ENCODE results near the gene ANKFN1.

Gene ANKFN1

GRCh38 chr17:56481659-56482058, 328.4 kb downstream of the ANKFN1 start:
- H3K27ac ChIP-seq (ENCODE audit: low read depth, low read length) = no peak overlapping the region
- no peaks in the 10 kb centered on the region for H3K27me3 ChIP-seq (ENCODE audit: control insufficient read depth in 1 of 2, insufficient read depth in 2 of 2, low read length in 2 of 2)
- no peaks in the 10 kb centered on the region for H3K4me1 ChIP-seq (ENCODE audit: control insufficient read depth in 1 of 2, insufficient read depth in 2 of 2, low read length in 2 of 2)
- no peaks in the 10 kb centered on the region for H3K9me3 ChIP-seq (ENCODE audit: control insufficient read depth in 1 of 2, low read length in 2 of 2)
- no peak overlapping the region for H3K4me3 ChIP-seq (ENCODE audit: low read depth in 1 of 2, low read length in 2 of 2)
- no peak overlapping the region for H3K9ac ChIP-seq (ENCODE audit: low read depth in 1 of 2, low read length in 2 of 2)
- no peaks in the 10 kb centered on the region for H3K36me3 ChIP-seq (ENCODE audit: control insufficient read depth in 1 of 2, insufficient read depth in 2 of 2, low read length in 2 of 2)

- H3K27me3 ChIP-seq (ENCODE audit: control insufficient read depth in 1 of 2, insufficient read depth in 2 of 2, low read length in 2 of 2) = no peaks in the 10 kb centered on the region
- no peaks in the 10 kb centered on the region for H3K9me3 ChIP-seq (ENCODE audit: control insufficient read depth in 1 of 2, low read length in 2 of 2)
- H3K27ac ChIP-seq (ENCODE audit: low read depth, low read length) = no peak overlapping the region
- H3K4me1 ChIP-seq (ENCODE audit: control insufficient read depth in 1 of 2, insufficient read depth in 2 of 2, low read length in 2 of 2) = no peaks in the 10 kb centered on the region
- no peaks in the 10 kb centered on the region for H3K36me3 ChIP-seq (ENCODE audit: control insufficient read depth in 1 of 2, insufficient read depth in 2 of 2, low read length in 2 of 2)
- H3K4me3 ChIP-seq (ENCODE audit: low read depth in 1 of 2, low read length in 2 of 2) = no peak overlapping the region
- H3K9ac ChIP-seq (ENCODE audit: low read depth in 1 of 2, low read length in 2 of 2) = no peak overlapping the region
These were observed 329.0 kb downstream of the ANKFN1 start for GRCh38 chr17:56482229-56482628.

DNA sequence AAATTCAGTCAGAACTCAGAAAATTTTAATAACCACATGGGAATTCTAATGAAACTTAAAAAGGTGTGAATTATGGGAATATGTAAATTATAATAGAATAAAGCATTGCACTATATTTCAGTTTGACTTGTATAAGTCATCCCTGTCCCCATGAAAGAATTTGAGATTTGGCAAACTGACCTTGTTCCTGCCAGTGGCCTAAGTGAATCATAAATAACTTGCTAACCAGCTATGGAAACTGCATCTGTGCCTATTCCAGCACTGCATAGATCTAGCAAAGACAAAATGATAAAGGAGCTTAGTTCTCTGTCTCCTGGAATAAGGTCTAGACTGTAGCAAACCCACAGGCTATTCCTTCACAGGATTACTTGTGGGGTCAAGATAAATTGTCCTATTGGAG, 333.5 kb downstream of the ANKFN1 start:
- H3K9me3 ChIP-seq (ENCODE audit: control insufficient read depth in 1 of 2, low read length in 2 of 2) = no peaks in the 10 kb centered on the region
- no peak overlapping the region for H3K9ac ChIP-seq (ENCODE audit: low read depth in 1 of 2, low read length in 2 of 2)
- H3K27ac ChIP-seq (ENCODE audit: low read depth, low read length) = no peak overlapping the region
- no peaks in the 10 kb centered on the region for H3K4me1 ChIP-seq (ENCODE audit: control insufficient read depth in 1 of 2, insufficient read depth in 2 of 2, low read length in 2 of 2)
- H3K27me3 ChIP-seq (ENCODE audit: control insufficient read depth in 1 of 2, insufficient read depth in 2 of 2, low read length in 2 of 2) = no peaks in the 10 kb centered on the region
- H3K36me3 ChIP-seq (ENCODE audit: control insufficient read depth in 1 of 2, insufficient read depth in 2 of 2, low read length in 2 of 2) = no peaks in the 10 kb centered on the region
- H3K4me3 ChIP-seq (ENCODE audit: low read depth in 1 of 2, low read length in 2 of 2) = no peak overlapping the region

DNA sequence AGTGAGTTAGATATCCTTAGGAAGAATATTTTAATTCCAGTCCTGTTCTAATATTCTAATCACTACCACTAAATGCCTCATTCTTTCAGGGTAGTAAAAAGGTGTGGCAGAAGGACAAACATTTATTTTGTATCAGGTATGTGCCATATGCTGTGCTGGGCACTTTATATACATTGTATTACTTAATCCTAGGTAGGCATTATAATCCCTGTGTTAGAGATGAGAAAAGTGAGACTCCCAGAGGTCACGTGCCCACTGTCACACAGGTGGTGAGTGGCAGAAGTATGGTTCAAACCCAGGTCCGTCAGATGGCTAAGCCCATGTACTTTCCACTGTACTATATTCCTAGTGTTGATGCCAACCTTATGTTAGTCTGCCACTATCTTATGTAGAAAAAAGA, 335.5 kb downstream of the ANKFN1 start:
- H3K9ac ChIP-seq (ENCODE audit: low read depth in 1 of 2, low read length in 2 of 2) = no peak overlapping the region
- H3K27ac ChIP-seq (ENCODE audit: low read depth, low read length) = no peak overlapping the region
- H3K36me3 ChIP-seq (ENCODE audit: control insufficient read depth in 1 of 2, insufficient read depth in 2 of 2, low read length in 2 of 2) = no peaks in the 10 kb centered on the region
- H3K9me3 ChIP-seq (ENCODE audit: control insufficient read depth in 1 of 2, low read length in 2 of 2) = no peaks in the 10 kb centered on the region
- no peaks in the 10 kb centered on the region for H3K4me1 ChIP-seq (ENCODE audit: control insufficient read depth in 1 of 2, insufficient read depth in 2 of 2, low read length in 2 of 2)
- no peak overlapping the region for H3K4me3 ChIP-seq (ENCODE audit: low read depth in 1 of 2, low read length in 2 of 2)
- H3K27me3 ChIP-seq (ENCODE audit: control insufficient read depth in 1 of 2, insufficient read depth in 2 of 2, low read length in 2 of 2) = no peaks in the 10 kb centered on the region

DNA sequence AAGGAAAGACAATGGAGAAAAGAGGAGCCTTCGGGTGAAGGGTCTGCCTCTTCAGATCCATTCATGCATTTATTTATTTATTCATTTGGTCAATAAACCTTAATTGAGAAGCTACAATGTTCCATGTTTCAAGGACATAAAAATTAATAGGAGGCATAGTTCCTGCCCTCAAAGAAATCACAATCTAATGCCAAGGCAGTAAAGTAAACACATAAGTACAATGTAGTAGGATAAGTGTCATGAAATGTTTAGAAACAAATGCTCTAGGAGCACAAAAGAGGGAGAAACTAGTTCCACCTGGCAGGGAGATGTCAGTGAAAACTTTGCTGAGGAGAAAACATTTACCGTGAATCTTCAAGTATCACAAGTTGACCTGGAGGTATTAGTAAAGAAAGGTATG, 336.7 kb downstream of the ANKFN1 start:
- Histone ChIP-seq H3K27ac (ENCODE audit: low read depth, low read length) (no peak overlapping the region), H3K4me3 (ENCODE audit: low read depth in 1 of 2, low read length in 2 of 2) (no peak overlapping the region), H3K9ac (ENCODE audit: low read depth in 1 of 2, low read length in 2 of 2) (no peak overlapping the region), H3K9me3 (ENCODE audit: control insufficient read depth in 1 of 2, low read length in 2 of 2) (no peaks in the 10 kb centered on the region), H3K36me3 (ENCODE audit: control insufficient read depth in 1 of 2, insufficient read depth in 2 of 2, low read length in 2 of 2) (no peaks in the 10 kb centered on the region), H3K27me3 (ENCODE audit: control insufficient read depth in 1 of 2, insufficient read depth in 2 of 2, low read length in 2 of 2) (no peaks in the 10 kb centered on the region), H3K4me1 (ENCODE audit: control insufficient read depth in 1 of 2, insufficient read depth in 2 of 2, low read length in 2 of 2) (no peaks in the 10 kb centered on the region)

GRCh38 chr17:56495556-56495955, 342.3 kb downstream of the ANKFN1 start:
- no peak overlapping the region for H3K4me3 ChIP-seq (ENCODE audit: low read depth in 1 of 2, low read length in 2 of 2)

DNA sequence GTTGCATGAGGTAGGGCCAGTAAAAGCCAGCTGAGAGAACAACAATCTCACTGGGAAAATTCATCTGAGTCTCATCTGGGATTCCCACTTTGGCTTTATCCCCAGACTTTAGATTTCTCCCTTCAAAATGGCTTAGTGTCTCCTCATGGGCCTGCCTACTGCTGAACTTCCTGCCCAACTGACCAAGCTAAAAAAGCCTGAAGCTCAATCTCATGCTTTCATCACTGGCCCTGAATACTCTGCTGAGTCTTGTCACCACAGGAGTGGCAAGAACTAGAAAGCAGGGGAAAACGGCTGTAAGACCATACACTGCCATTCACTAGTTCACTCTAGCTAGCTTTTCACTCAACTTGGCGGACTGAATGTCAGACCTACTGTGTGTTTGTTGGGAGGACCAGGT, 343.9 kb downstream of the ANKFN1 start:
- Histone ChIP-seq H3K9me3 (ENCODE audit: control insufficient read depth in 1 of 2, low read length in 2 of 2) (no peaks in the 10 kb centered on the region), H3K36me3 (ENCODE audit: control insufficient read depth in 1 of 2, insufficient read depth in 2 of 2, low read length in 2 of 2) (no peaks in the 10 kb centered on the region), H3K27me3 (ENCODE audit: control insufficient read depth in 1 of 2, insufficient read depth in 2 of 2, low read length in 2 of 2) (no peaks in the 10 kb centered on the region), H3K27ac (ENCODE audit: low read depth, low read length) (no peak overlapping the region), H3K4me1 (ENCODE audit: control insufficient read depth in 1 of 2, insufficient read depth in 2 of 2, low read length in 2 of 2) (no peaks in the 10 kb centered on the region), H3K4me3 (ENCODE audit: low read depth in 1 of 2, low read length in 2 of 2) (no peak overlapping the region), H3K9ac (ENCODE audit: low read depth in 1 of 2, low read length in 2 of 2) (no peak overlapping the region)

More at GRCh38 chr17:56495556-56495955, 342.3 kb downstream of the ANKFN1 start:
- Histone ChIP-seq H3K36me3 (ENCODE audit: control insufficient read depth in 1 of 2, insufficient read depth in 2 of 2, low read length in 2 of 2) (no peaks in the 10 kb centered on the region), H3K27me3 (ENCODE audit: control insufficient read depth in 1 of 2, insufficient read depth in 2 of 2, low read length in 2 of 2) (no peaks in the 10 kb centered on the region), H3K27ac (ENCODE audit: low read depth, low read length) (no peak overlapping the region), H3K9ac (ENCODE audit: low read depth in 1 of 2, low read length in 2 of 2) (no peak overlapping the region), H3K9me3 (ENCODE audit: control insufficient read depth in 1 of 2, low read length in 2 of 2) (no peaks in the 10 kb centered on the region), H3K4me1 (ENCODE audit: control insufficient read depth in 1 of 2, insufficient read depth in 2 of 2, low read length in 2 of 2) (no peaks in the 10 kb centered on the region)

- H3K9me3 ChIP-seq (ENCODE audit: control insufficient read depth in 1 of 2, low read length in 2 of 2) = no peaks in the 10 kb centered on the region
- H3K27me3 ChIP-seq (ENCODE audit: control insufficient read depth in 1 of 2, insufficient read depth in 2 of 2, low read length in 2 of 2) = no peaks in the 10 kb centered on the region
- no peak overlapping the region for H3K4me3 ChIP-seq (ENCODE audit: low read depth in 1 of 2, low read length in 2 of 2)
- H3K36me3 ChIP-seq (ENCODE audit: control insufficient read depth in 1 of 2, insufficient read depth in 2 of 2, low read length in 2 of 2) = no peaks in the 10 kb centered on the region
- no peaks in the 10 kb centered on the region for H3K4me1 ChIP-seq (ENCODE audit: control insufficient read depth in 1 of 2, insufficient read depth in 2 of 2, low read length in 2 of 2)
- no peak overlapping the region for H3K27ac ChIP-seq (ENCODE audit: low read depth, low read length)
- H3K9ac ChIP-seq (ENCODE audit: low read depth in 1 of 2, low read length in 2 of 2) = no peak overlapping the region
These were observed 346.6 kb downstream of the ANKFN1 start for GRCh38 chr17:56499799-56500388.

- Histone ChIP-seq H3K4me1 (ENCODE audit: control insufficient read depth in 1 of 2, insufficient read depth in 2 of 2, low read length in 2 of 2) (no peaks in the 10 kb centered on the region), H3K9ac (ENCODE audit: low read depth in 1 of 2, low read length in 2 of 2) (no peak overlapping the region), H3K27ac (ENCODE audit: low read depth, low read length) (no peak overlapping the region), H3K36me3 (ENCODE audit: control insufficient read depth in 1 of 2, insufficient read depth in 2 of 2, low read length in 2 of 2) (no peaks in the 10 kb centered on the region), H3K27me3 (ENCODE audit: control insufficient read depth in 1 of 2, insufficient read depth in 2 of 2, low read length in 2 of 2) (no peaks in the 10 kb centered on the region), H3K9me3 (ENCODE audit: control insufficient read depth in 1 of 2, low read length in 2 of 2) (no peaks in the 10 kb centered on the region), H3K4me3 (ENCODE audit: low read depth in 1 of 2, low read length in 2 of 2) (no peak overlapping the region)
These were observed 348.9 kb downstream of the ANKFN1 start for GRCh38 chr17:56502120-56502654.

GRCh38 chr17:56505154-56505756, 352.0 kb downstream of the ANKFN1 start:
- H3K4me1 ChIP-seq (ENCODE audit: control insufficient read depth in 1 of 2, insufficient read depth in 2 of 2, low read length in 2 of 2) = no peaks in the 10 kb centered on the region
- no peaks in the 10 kb centered on the region for H3K9me3 ChIP-seq (ENCODE audit: control insufficient read depth in 1 of 2, low read length in 2 of 2)
- no peak overlapping the region for H3K27ac ChIP-seq (ENCODE audit: low read depth, low read length)
- H3K36me3 ChIP-seq (ENCODE audit: control insufficient read depth in 1 of 2, insufficient read depth in 2 of 2, low read length in 2 of 2) = no peaks in the 10 kb centered on the region
- no peak overlapping the region for H3K4me3 ChIP-seq (ENCODE audit: low read depth in 1 of 2, low read length in 2 of 2)
- H3K27me3 ChIP-seq (ENCODE audit: control insufficient read depth in 1 of 2, insufficient read depth in 2 of 2, low read length in 2 of 2) = no peaks in the 10 kb centered on the region
- no peak overlapping the region for H3K9ac ChIP-seq (ENCODE audit: low read depth in 1 of 2, low read length in 2 of 2)

All from duodenal mucosa (tissue), 2 donors.